A172 (cell line): ENCODE data around the gene ITIH1. TPM values are rescaled to one million over a fixed set of nuclear protein-coding genes. Genes with fewer than 3 reads are reported as not detected.
"Not testable (repeated sequence)": the region's sequence is repeated elsewhere in the genome, so short reads cannot be mapped to it uniquely, and the experiment has no call there.

Experiments
- DNase-seq: peaks from one replicate; pipeline ENCODE4 v3.0.0-alpha.2; 2015; ENCODE audit warnings: low spot score
- total RNA-seq: library from RNA; depleted of rRNA; stranded (reverse); fragments of >200 nt; shearing (Covaris generic); gene quantifications from 2 replicates; pipeline ENCODE4 v1.2.3, GENCODE V29; 2014

The ITIH1 gene
- total RNA-seq, 1 experiment from 2014 or later = not detected

DNA sequence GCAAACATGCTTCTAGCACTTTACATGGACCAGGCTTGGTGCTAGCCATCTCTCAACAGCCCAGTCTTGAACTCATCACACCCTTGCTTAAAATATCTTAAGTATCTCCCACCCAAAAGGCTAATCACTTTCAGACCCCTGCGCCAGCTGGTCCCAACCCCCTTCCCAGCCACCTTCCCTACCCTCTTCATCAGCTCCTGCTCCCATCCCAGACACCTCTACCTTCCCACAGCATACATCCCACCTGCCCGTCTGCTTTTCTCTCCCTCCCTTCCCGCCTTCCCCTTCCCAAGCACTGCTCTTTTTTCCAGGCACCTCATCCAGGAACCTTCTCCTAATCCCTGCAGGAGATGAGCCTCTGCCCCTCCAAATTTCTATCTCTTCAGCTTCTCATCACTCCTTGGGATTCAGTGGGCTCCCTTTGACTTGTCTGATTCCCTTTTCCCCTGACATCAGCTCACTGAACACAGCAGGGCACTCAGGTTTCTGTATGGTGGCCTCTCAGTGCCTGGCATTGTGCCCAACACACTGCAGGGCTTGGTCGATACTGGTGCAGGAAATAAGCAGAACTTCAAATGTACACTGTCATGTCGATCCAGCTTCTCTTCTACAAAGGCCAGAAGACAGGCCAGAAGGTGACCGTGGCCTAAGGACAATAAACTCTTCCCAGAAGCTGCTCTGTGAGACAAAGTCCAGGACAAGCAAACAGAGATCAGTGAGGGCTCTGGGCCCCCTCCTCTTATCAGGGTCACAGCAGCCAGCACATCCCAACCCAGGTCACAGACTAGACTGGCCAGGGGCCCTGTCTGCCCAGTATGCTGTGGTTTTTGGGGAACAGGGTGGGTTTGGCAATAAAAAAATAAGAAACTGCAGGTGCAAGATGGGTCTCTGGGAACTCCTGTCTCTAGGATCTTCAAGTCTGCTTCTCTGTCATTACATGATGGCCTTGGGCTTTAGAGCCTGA is 2.2 kb upstream of the ITIH1 start:
- DNase-seq = no peak

DNA sequence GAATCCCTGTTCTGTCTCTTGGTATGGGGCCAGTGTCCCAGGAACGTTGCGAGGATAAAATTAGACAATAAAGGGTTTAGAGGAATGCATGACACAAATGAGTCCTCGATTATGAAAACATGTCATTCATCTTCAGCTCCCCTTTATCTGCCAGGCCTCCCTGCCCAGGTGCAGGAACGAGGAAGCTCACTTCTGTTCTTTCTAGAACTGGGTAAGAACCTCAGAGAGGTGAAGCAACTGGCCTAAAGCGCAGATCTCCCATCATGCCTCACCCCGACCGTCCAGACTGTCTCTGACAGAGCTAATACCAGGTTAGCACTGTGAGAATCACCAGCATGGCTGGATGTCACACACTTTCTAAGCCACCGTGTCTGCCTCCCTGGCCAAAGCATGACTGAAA is 1.5 kb upstream of the ITIH1 start:
- no peak for DNase-seq

DNA sequence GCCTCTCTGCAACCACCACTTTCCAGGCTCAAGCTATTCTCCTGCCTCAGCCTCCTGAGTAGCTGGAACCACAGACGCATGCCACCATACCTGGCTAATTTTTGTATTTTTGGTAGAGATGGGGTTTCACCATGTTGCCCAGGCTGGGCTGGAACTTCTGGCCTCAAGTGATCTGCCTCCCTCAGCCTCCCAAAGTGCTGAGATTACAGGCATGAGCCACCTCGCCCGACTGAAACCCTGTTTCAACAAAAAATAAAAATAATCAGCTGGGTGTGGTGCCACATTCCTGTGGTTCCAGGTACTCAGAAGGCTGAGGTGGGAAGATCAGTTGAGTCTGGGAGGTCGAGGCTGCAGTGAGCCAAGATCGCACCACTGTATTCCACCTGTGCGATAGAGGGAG is 913 bp upstream of the ITIH1 start:
- DNase-seq = not testable (repeated sequence)

DNA sequence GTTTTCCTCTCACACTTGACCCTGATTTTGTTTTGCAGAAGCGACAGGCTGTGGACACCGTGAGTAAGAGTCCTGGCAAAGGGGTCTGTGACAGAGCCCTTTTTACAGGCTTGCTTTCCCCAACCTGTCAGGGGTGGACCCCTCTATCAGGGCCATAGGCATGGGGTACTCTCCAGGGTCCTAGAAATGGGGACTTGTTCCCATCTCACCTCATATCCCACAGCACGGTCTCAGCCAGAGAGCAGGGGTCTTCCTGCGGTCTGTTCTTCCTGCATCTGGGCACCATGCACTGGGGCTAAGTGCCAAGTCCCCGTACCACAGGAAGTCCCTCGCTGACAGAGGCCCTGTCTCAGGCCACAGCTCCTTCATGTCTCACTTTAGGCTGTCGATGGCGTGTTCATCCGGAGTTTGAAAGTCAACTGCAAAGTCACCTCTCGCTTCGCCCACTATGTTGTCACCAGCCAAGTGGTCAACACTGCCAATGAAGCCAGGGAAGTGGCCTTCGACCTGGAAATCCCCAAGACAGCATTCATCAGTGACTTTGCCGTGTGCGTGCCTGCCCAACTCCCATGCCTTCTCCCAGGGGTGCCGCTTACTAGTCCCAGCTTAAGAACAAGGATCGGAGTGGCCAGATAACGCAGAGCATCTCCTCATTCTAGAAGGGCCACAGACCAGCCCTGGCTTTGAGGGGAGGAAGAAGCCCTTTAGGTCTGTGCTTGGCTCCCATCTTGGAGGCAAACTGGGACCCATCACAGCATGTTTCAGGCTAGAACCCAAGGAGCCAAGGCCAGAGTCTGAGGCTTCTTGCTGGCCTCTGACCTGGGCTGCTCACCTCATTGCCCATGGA is 783 bp downstream of the ITIH1 start:
- DNase-seq = no peak

DNA sequence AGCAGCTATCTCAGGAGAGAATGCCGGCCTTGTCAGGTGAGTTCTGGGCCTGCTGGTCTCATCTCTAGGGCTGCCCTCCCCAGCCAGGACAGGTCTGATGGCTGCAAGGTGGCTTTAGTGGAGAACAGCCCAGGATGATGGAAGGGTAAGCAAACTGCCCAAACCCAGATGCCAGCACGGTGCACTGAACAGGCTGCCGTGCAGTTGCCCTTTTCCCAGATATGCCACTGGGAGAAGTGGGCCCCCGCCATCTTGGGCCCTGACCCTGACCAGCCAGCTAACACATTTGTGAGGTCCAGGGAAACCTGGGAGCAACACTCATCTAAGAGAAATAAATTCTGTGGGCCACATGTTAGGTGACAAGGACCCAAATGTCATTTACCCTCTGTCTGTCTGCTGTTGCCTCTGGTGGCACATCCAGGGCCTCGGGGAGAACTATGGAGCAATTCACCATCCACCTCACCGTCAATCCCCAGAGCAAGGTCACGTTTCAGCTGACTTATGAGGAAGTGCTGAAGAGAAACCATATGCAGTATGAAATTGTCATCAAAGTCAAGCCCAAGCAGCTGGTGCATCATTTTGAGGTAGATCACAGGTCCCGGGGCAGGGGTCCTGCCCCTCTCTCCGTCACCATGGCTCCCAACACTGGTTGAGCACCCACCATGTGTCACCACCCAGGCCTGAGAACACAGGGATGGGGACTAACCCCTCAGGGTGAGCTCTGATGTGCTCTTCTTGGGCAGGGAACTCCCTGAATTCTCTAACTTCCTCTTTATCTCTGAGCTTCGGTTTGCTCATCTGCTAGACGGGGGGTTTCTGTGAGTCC is 1.8 kb downstream of the ITIH1 start:
- DNase-seq = no peak

DNA sequence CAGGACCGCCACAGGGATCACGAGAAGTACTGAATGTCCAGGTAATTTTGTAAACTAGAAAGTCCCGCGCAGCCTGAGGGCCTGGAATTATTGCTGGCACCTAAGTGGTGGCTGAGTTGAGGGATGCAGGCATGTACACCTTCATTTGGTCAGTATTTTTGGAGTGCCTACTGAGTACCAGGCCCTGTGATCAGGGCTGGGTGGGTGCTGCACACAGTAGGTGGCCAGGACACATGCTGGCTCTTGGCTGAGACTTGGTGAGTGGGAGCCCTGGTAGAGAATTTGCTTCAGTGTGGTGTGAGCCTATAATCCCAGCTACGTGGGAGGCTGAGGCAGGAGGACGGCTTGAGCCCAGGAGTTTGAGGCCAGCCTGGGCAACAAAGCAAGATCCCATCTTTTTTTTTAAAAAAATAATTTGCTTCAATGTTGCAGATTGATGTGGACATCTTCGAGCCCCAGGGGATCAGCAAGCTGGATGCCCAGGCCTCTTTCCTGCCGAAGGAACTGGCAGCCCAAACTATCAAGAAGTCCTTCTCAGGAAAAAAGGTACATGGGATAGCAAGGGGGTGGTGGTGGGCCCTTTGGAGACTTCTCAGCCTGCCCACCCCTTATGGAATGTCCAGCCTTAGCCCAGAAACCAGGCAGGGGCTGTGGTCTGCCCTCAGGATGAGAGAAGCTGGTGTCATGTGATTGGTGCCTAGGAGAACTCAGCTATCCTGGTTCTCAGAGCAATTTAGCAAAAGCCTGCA is 2.6 kb downstream of the ITIH1 start:
- DNase-seq = no peak

DNA sequence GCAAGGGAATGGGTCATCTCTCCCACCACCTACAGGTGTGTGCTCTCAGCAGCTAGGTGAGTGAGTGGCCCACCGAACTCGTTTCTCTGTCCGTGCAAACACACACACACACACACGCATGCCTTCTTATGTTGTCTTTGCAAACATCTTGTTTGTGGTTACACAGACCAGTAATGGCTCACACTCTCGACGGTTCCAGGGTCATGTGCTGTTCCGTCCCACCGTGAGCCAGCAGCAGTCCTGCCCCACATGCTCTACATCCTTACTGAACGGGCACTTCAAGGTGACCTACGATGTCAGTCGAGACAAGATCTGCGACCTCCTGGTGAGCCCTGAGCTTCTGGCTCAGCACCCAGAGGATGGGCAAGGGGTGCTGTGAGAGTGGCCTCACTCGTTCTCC is 4.3 kb downstream of the ITIH1 start:
- DNase-seq = no peak

DNA sequence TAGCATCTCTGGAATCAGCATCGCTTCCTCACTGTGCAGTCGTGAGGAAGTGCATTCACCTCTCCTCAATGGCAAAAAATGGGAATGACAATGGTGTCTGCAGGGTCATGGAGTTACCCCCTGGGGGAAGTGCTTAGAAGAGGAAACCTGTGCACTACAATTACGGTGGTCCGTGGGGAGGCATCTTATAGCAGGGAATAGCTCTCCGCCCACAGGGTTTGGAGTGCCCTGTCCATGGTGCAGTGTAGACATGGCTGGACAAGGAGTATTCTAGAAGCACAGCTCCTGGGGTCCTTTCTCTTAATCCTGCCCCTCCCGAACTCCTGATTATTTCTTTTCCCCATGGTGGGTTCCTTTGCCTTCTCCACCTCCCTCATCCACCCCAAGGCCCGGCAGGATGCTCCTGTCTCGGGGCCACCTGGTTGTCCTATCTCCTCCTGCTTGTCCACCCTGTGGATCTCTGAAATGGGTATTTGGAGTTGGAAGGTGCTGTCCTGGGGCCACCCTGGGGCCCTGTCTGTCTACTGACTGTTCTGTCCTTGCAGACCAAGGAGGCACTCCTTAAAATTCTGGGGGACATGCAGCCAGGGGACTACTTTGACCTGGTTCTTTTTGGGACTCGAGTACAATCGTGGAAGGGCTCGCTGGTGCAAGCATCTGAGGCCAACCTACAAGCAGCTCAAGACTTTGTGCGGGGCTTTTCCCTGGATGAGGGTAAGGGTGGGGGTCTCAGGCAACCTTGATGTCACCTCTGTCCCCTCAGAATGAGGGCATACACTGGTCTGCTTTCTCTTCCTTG is 5.2 kb downstream of the ITIH1 start:
- no peak for DNase-seq

DNA sequence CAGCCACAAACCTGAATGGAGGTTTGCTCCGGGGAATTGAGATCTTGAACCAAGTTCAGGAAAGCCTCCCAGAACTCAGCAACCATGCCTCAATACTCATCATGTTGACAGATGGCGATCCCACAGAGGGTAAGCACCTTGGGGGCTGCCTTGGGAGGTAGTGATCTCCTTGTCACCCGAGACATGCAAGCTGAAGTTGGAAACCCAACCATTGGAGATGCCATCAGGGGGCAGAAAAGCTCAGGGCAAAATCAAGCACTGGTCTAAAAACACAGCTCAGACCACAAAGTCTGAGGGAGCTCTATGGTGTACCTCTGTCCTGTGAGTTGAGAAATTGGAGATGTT is 5.8 kb downstream of the ITIH1 start:
- DNase-seq = no peak

DNA sequence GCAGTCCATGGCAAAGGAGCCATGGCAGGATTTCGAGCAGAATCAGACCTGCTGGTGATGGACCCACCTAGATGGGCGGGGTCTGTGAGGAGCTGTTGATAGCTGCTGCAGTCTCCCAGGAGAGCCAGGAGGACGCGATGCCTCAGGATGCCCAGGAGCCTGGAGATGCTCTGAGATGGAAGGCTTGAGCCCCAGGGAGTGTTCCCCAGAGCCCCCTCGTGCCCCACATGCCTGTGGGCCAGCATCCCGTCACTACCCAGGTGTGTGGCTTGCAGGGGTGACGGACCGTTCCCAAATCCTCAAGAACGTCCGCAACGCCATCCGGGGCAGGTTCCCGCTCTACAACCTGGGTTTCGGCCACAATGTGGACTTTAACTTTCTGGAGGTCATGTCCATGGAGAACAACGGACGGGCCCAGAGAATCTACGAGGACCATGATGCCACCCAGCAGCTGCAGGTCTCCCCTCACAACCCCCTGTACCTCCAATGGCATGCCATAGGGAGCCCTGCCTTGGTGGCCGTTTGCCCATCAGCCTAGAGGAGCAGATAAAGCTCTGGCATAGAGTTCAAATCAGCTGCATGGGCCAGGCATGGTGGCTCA is 6.7 kb downstream of the ITIH1 start:
- no peak for DNase-seq

DNA sequence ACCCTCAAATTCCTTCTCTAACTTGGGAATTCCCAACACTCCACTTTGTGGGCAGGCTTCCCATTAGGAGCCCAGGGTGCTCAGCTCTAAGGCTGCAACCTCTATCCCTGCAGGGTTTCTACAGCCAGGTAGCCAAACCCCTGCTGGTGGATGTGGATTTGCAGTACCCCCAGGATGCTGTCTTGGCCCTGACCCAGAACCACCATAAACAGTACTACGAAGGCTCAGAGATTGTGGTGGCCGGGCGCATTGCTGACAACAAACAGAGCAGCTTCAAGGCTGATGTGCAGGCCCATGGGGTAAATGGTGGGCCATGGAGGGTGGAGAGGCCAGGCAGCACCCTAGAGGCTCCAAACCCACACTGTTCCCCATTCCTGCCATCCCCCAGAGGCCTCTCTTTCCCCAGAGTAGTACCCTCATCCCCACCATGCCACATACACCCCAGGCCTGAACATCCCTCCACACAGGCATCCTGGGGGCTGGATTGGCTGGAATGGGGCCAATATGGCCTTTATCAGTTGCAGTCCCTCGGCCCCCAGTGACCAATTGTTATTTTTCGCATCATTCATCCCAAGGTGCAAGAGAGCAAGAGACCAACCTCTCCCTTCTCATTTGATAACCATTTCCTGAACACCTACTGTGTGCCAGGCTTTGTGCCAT is 7.7 kb downstream of the ITIH1 start:
- DNase-seq = no peak

DNA sequence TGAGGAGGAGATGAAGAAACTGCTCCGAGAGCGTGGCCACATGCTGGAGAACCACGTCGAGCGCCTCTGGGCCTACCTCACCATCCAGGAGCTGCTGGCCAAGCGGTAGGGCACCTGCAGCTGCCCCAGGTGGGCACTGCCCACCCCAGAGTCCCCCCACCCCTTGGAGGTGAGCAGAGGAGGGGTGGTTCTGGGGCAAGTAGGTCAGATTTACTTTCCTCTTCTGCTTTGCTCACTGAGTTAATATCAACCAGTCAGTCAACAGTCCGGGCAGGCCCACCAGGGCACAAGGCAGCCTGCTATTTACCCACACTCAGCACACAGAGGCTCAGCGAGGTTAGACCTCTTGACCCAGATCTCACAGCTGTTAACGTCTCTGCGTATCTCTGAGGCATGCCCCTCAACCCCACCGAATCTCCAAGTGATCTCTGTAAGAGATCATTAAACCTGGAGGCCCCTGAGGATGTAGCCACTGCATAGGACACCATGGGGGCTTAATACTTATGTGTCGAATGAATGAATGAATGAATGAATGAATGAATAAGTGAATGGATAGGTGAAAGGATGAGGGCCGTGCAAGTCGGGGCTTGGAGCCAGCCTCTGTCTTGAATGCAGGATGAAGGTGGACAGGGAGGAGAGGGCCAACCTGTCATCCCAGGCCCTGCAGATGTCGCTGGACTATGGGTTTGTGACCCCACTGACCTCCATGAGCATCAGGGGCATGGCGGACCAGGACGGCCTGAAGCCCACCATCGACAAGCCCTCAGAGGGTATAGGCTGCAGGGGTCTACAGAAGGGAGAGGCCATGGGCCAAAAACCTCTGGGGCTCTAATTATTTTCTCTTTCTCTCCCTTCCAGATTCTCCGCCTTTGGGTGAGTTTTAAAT is 9.2 kb downstream of the ITIH1 start:
- no peak for DNase-seq

DNA sequence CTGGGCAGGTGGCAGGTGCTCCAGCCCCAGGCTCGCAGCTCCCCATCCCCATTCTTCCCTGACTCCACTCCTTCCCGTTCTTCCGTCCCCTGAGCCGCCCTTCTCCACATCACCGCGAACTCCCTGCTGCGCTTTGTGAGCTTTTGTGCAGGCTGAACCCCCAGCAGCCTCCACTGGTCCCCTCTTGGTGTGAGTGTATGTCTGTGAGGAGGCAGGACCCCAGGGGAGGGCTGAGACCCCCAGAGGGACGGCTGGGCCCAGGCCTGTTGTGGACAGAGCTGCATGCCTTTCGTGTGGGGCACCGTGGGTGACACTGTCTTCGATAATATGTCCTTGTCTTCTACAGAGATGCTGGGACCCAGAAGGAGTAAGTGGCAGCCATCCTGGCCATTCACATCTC is 9.8 kb downstream of the ITIH1 start:
- no peak for DNase-seq

DNA sequence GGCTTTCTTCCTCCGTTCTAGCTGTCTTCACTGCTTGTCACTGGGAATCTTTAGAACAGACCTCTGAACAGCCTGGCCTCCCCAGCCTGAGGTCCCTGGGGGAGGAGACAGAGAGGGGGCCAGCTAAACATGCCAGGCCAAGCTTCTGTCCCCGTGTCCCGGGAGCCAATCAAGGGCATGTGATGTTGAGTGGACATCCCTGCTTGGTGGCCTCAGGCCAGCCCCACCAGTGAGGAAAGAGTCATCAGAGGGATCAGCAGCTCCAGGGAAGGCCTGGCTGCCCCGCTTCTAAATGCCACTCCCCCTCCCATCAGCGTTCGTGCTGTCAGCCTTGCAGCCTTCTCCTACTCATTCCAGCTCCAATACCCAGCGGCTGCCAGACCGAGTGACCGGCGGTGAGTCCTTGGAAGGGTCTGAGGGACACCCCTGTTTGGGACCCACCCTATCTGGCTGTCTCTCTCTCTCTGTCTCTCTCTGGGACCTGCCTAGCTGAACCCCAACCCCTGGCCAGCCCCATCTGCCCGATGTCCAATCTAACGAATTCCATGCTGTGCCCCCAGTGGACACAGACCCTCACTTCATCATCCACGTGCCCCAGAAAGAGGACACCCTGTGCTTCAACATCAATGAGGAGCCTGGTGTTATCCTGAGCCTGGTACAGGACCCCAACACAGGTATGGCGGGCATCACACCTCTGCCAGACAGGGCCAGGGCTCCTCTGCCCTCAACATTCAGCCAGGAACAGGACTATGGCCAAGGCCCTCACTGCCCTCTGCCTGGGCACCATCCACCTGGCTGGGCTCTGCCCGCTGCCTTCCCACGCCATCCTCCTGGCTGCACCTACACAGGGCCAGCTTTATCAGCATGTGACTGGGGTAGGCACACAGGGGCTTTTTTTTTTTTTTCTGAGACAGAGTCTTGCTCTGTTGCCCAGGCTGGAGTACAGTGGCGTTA is 10.6 kb downstream of the ITIH1 start:
- DNase-seq = no peak

DNA sequence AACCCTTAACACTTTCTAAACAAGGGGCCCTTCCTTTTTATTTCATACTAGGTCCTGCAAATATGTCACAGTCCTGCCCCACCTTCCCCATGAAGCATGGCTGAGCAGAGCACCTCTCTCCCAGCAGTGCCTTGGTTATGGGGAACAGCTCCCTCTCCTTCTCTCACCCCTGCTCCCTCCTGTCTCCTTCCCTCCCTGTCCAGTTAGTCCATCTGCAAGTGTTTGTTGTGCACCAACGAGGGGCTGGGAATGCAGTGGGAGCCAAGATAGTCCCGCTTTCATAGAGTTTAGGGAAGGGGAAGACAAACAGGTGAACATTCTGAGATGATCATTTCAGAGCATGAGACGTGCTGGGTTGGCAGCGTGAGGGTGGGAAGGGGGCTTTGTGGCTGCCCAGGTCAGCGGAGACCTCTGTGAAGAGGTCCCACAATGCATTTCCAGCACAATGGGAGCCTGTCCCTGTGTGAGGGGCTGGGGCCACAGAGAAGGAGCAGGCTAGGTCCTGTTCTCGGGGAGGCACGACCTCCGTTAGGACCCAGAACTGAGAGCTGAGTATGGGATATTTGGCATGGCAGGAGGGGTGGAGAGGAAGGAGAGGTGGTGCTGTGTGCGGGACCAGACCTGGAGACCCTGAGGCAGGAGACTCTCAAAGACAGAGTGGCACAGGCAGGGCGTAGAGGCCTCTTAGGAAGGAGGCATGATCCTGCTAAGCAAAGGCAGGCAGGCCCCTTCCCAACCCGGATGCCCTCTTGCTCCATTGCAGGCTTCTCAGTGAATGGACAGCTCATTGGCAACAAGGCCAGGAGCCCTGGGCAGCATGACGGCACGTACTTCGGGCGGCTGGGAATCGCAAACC is 11.7 kb downstream of the ITIH1 start:
- DNase-seq = no peak

DNA sequence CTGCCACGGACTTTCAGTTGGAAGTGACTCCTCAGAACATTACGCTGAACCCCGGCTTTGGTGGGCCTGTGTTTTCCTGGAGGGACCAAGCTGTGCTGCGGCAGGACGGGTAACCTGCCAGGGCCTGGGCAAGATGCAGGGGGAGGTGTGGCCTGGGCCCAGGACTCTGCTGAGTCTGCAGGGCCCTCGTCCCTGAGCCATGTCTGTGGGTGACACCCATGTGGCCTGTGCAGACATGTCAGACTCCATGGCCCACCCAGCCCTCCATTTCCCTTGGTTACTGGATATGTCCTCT is 12.3 kb downstream of the ITIH1 start:
- no peak for DNase-seq

DNA sequence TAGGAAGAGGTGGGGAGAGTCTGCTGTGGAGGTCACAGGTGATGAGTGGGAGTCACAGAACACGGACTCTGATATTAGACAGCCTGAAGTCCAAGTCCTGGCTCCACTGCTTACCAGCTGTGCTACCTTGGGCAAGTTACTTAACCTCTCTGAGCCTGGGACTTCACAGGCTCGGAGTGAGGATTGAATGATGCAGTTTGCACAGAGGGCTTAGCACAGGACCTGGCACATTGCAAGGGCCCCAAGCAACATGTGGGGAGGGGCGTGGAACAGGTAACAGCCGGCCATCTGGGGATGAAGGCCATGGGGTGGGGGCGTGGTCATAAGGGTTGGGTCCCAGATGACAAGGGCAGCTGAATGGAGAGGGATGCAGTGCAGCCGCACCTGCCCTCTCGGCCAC is 12.9 kb downstream of the ITIH1 start:
- DNase-seq = no peak
